GM12878 (cell line): ENCODE results near the gene UBXN7. TPM values are rescaled to one million over a fixed set of nuclear protein-coding genes. Genes with fewer than 3 reads are reported as not detected.
"Not testable (repeated sequence)": the region's sequence is repeated elsewhere in the genome, so short reads cannot be mapped to it uniquely, and the experiment has no call there.

Experiments used
- ATAC-seq: fragments of 200-7000 bp; cut with Tn5 transposase; 3 replicates; pipeline ENCODE4 v1.9.1; 2020; ENCODE audit warnings: mild to moderate bottlenecking, moderate library complexity
- BruUV-seq: library from RNA; stranded (reverse); fragments of 400-500 nt; replicated peaks from 2 replicates; lab custom pipeline; 2021; lab: Mats Ljungman, UMichigan
- CTCF ChIA-PET: fragments of 300-600 bp; sonication (Branson Sonifier 250); formaldehyde crosslinking; extraction: SDS; loops from one replicate; lab custom pipeline; 2021; ENCODE audit warnings: inconsistent platforms; lab: Yijun Ruan, JAX
- POLR2A ChIA-PET: fragments of 350-600 bp; formaldehyde crosslinking; extraction: SDS; loops from one replicate; lab custom pipeline; 2021; ENCODE audit warnings: inconsistent platforms; lab: Charles Lee
- RAD21 ChIA-PET: fragments of 300-600 bp; sonication (Branson Sonifier 250); formaldehyde crosslinking; loops from one replicate; lab custom pipeline; 2023; ENCODE audit warnings: antibody characterized with exemption; ENCODE audit not compliant: unreplicated experiment; lab: Charles Lee
- SMC1A ChIA-PET: fragments of 300-600 bp; sonication (Branson Sonifier 250); formaldehyde crosslinking; loops from one replicate; lab custom pipeline; 2023; ENCODE audit not compliant: unreplicated experiment, uncharacterized antibody; lab: Charles Lee
- DNase-seq: peaks from one replicate; pipeline ENCODE4 v3.0.0-alpha.2; 2011; ENCODE audit warnings: low read depth, low spot score
- FAIRE-seq: peaks from 3 replicates; lab custom pipeline; 2011; peaks lifted over from hg19 to GRCh38; lab: Jason Lieb, UNC
- H2AFZ ChIP-seq: 2 replicates; pipeline ENCODE4 v1.6.0; 2011; ENCODE audit warnings: low read depth, low read length, control low read depth; ENCODE audit not compliant: control insufficient read depth
- H3K27ac ChIP-seq: 2 replicates; pipeline ENCODE4 v1.5.1; 2011; ENCODE audit warnings: control low read depth; ENCODE audit not compliant: control insufficient read depth, insufficient read depth
- H3K27me3 ChIP-seq, 2 experiments: replicated peaks in 1 of 2; 2 replicates each; pipeline versions ENCODE4 v1.6.0 to v1.6.1; 2011; ENCODE audit warnings: low read length in 1 of 2; ENCODE audit not compliant: control insufficient read depth in 2 of 2, insufficient read depth in 2 of 2
- H3K36me3 ChIP-seq, 2 experiments: 2 replicates each; pipeline ENCODE4 v1.5.1; 2011; ENCODE audit warnings: low read length in 1 of 2; ENCODE audit not compliant: control insufficient read depth in 2 of 2, insufficient read depth in 2 of 2
- H3K4me1 ChIP-seq: 2 replicates; pipeline ENCODE4 v1.6.1; 2011; ENCODE audit warnings: mild to moderate bottlenecking, low read length, moderate library complexity, mixed read lengths; ENCODE audit not compliant: control insufficient read depth, insufficient read depth
- H3K4me2 ChIP-seq: 2 replicates; pipeline ENCODE4 v1.6.0; 2011; ENCODE audit warnings: control low read depth; ENCODE audit not compliant: control insufficient read depth, insufficient read depth
- H3K4me3 ChIP-seq: fragments of 200-600 bp; sonication (generic); 2 replicates; pipeline ENCODE4 v1.5.1; 2016
- H3K79me2 ChIP-seq: 2 replicates; pipeline ENCODE4 v1.6.0; 2011; ENCODE audit warnings: low read length; ENCODE audit not compliant: control insufficient read depth, insufficient read depth
- H3K9ac ChIP-seq: 2 replicates; pipeline ENCODE4 v1.8.0; 2011; ENCODE audit warnings: low read length, control low read depth, mixed read lengths; ENCODE audit not compliant: control insufficient read depth, insufficient read depth
- H3K9me3 ChIP-seq: replicated peaks from 3 replicates; pipeline ENCODE4 v1.5.1; 2011; ENCODE audit warnings: mild to moderate bottlenecking, low read length; ENCODE audit not compliant: control insufficient read depth, insufficient read depth
- H4K20me1 ChIP-seq: 2 replicates; pipeline ENCODE4 v1.6.0; 2011; ENCODE audit not compliant: control insufficient read depth, insufficient read depth
- RELA ChIP-seq: fragments of 450-650 bp; IDR thresholded peaks from 2 replicates; pipeline ENCODE4 v1.8.0; 2014; ENCODE audit warnings: borderline replicate concordance; ENCODE audit not compliant: partially characterized antibody
- WGBS: methylation state at CpG from one replicate; pipeline ENCODE4 v1.1.6; 2016; ENCODE audit warnings: low lambda C conversion rate; ENCODE audit not compliant: insufficient replicate concordance, insufficient coverage; ENCODE audit errors: missing lambda C conversion rate; 5-methylcytosine and 5-hydroxymethylcytosine counted together
- in situ Hi-C: fragments of 300-500 bp; cut with MboI; formaldehyde crosslinking; loops from 9 replicates; pipeline ENCODE4 v1.14.3; 2018; ENCODE audit warnings: mixed read lengths
- intact Hi-C: fragments of 100-400 bp; cut with micrococcal nuclease; formaldehyde crosslinking; loops from one replicate; pipeline ENCODE4 v1.14.2; 2022; ENCODE audit not compliant: unreplicated experiment
- polyA plus RNA-seq, 11 experiments: library from polyadenylated mRNA; depleted of rRNA in 4 of 11; unstranded in 6 of 11; stranded (reverse) in 5 of 11; fragments of >200 nt; fragmentation: Nextera tagmentation in 4 of 11; fragmentation: Illumina TruSeq in 1 of 11; extraction: Ambion mirVana in 4 of 11; extraction: Trizol in 1 of 11; gene quantifications; 1 replicate in 1 of 11; 2 replicates in 10 of 11; pipeline versions ENCODE4 v1.2.1 to v1.2.3, GENCODE V29; 2011 to 2016; ENCODE audit warnings: inconsistent platforms in 2 of 11, missing spikeins in 2 of 11, low read depth in 1 of 11
- total RNA-seq, 4 experiments: library from RNA; depleted of rRNA in 3 of 4; stranded (reverse); fragments of >200 nt in 3 of 4; fragmentation: Illumina TruSeq in 1 of 4; extraction: Trizol in 1 of 4; gene quantifications; 2 replicates each; pipeline versions ENCODE4 v1.2.1 to v1.2.3, GENCODE V29; 2013 to 2021

Gene UBXN7
- total and polyA plus RNA-seq, 10 of the 15 experiments (the other 5 are each of a cell fraction or from before 2014, with no cell fraction given): 4.8 to 78.4 (median 24.9) TPM

GRCh38 chr3:196316799-196317686 lies 115.2 kb downstream of the UBXN7 start:
- H3K27me3 ChIP-seq, DNase-seq, FAIRE-seq, in situ Hi-C loops, H3K36me3 ChIP-seq, ATAC-seq, BruUV-seq, H3K9me3 ChIP-seq, H3K4me1 ChIP-seq, H4K20me1 ChIP-seq: not testable (repeated sequence)
- H2AFZ ChIP-seq: peak overlapping the region; percentile 96
- H3K4me3 ChIP-seq: peak overlapping the region; percentile 97
- 5% methylated on average over 16 of the region's 17 CpGs for WGBS
- SMC1A ChIA-PET: interaction anchor here (0.6 to 2.9 kb wide), 9 partner anchors 18 to 95 kb away, joined by 3 to 10 read pairs (median 3); no protein-coding TSS in a partner anchor
- H3K79me2 ChIP-seq: peaks cover 17% of the 10 kb centered on the region
- intact Hi-C loops: loop anchor here (5.0 kb wide), 1 partner anchor 40 kb away; no protein-coding TSS in a partner anchor
- RAD21 ChIA-PET: interaction anchor here (0.9 to 1.7 kb wide), 5 partner anchors 26 to 187 kb away, joined by 3 to 7 read pairs (median 3); partner anchors contain the start of gene RNF168
- peak overlapping the region; percentile 83 for H3K27ac ChIP-seq
- H3K4me2 ChIP-seq: peak overlapping the region; percentile 79
- CTCF ChIA-PET: interaction anchor here (0.6 to 1.6 kb wide), 8 partner anchors 13 to 205 kb away, joined by 3 to 7 read pairs (median 4); no protein-coding TSS in a partner anchor
- POLR2A ChIA-PET: interaction anchor here (0.7 to 1.5 kb wide), 5 partner anchors 7 to 116 kb away, joined by 3 to 9 read pairs (median 5); partner anchors contain the start of gene UBXN7
- H3K9ac ChIP-seq: peak overlapping the region; percentile 89

DNA sequence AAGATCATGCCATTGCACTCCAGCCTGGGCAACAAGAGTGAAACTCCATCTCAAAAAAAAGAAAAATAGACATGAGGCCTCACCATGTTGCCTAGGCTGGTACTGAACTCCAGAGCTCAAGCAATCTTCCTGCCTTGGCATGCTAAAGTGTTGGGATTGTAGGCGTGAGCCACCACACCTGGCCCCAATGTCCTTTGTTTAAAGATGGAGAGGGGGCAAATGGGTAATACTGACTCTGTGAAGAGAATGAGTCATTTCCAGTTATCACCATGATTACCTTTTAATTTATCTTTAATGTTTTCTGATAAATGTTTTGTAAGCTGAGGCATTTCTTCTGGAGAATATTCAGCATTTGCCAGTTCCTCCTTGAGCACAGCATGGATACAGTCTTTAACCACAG lies 116.4 kb downstream of the UBXN7 start:
- 100% methylated on average over 1 of the region's 1 CpG for WGBS
- in situ Hi-C loops: no loop called here
- H3K4me3 ChIP-seq: no peak overlapping the region
- H3K27me3 ChIP-seq: no peaks in the 10 kb centered on the region
- no peak overlapping the region for H2AFZ ChIP-seq
- BruUV-seq: no TSS peak
- SMC1A ChIA-PET: interaction anchor here (1.0 to 2.9 kb wide), 4 partner anchors 17 to 62 kb away, joined by 3 to 10 read pairs (median 4); no protein-coding TSS in a partner anchor
- no peaks in the 10 kb centered on the region for H4K20me1 ChIP-seq
- no peak for TF ChIP-seq RELA
- CTCF ChIA-PET: interaction anchor here (0.8 to 1.4 kb wide), 3 partner anchors 32 to 203 kb away, joined by 3 read pairs; no protein-coding TSS in a partner anchor
- no peak for ATAC-seq
- intact Hi-C loops: loop anchor here (5.0 kb wide), 1 partner anchor 39 kb away; no protein-coding TSS in a partner anchor
- DNase-seq: no peak
- no peak overlapping the region for H3K27ac ChIP-seq
- POLR2A ChIA-PET: no interaction called here
- peaks cover 17% of the 10 kb centered on the region for H3K79me2 ChIP-seq
- RAD21 ChIA-PET: no interaction called here
- no peaks in the 10 kb centered on the region for H3K9me3 ChIP-seq
- no peak overlapping the region for H3K4me2 ChIP-seq
- FAIRE-seq: no peak
- H3K36me3 ChIP-seq: no peaks in the 10 kb centered on the region; a peak in 1 of 4 replicates
- no peak overlapping the region for H3K9ac ChIP-seq
- no peaks in the 10 kb centered on the region for H3K4me1 ChIP-seq
